Measurements from ENCODE around the gene SP110.
"Not testable (repeated sequence)": the region's sequence is repeated elsewhere in the genome, so short reads cannot be mapped to it uniquely, and the experiment has no call there.

SP110 gene

DNA sequence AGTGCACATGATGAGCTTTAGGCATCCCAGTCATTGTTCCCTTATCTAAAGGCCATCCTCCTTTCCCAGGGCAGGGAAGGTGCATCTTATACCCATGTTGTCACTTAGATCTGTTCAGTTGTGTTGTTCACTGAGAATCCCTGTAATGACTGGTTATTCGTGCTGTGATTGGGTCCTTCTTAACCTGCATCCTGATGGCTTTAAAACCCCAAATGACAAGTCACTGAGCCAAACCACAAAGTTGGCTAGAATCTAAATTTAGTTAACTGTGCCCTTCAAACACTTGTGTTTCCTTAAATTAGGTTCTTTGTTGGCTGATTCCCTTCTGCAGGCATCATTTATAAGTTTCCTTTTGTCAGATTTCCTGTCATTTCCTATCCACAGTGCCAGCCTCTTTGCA is 92.6 kb downstream of the SP110 start:
- no peak for DNase-seq (ENCODE audit: low read depth in 3 of 3)

DNA sequence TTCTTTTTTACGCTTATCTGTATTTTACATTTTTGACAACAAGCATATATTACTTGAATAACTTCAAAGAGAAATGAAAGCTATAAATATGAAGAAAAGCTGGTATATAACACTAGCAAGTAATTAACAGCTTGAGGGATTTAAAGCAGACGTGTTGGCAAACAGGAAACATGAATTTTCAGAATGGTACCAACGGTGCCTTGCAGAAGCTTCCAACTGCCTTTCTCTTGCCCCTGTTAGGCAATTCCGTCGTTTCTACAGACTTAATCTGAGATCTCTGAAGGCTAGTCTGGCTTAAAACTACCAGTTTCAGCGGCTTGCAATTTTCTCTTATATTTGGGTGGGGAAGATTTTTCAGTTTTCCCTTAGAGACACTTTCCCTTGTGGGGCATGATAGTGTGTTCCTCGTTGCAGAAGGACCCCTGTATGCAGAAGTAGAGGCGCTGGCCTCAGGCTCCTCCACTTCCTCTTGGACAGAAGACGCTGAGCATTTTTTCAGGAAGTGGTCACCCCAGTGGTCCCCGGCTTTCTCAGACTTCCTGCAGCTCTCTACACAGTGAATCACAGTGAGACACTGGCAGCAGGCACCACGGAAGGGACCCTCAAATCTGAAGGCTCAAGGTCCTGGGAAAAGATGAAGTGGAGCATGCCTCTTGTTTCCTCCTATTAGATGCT is 94.9 kb downstream of the SP110 start:
- no peak for DNase-seq (ENCODE audit: low read depth in 3 of 3)

DNA sequence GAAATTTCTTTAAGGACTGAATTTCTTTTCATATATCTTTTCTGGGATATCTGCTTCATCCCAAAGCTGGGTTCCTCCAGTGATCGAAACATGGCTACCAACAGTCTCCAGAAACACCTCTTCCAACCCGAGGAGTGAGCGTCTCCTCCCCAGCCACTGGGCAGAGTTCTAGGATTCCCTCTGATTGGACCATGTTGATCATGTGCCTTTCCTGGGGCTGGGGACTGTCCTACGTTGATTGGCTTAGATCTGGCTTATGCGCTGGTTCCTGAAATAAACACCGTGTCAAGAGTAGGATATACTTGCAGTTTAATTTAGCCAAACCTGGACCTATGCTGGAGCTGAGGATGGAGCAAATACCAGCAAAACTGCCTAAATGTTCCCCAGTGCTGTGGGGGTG is 95.5 kb downstream of the SP110 start:
- DNase-seq (ENCODE audit: low read depth in 3 of 3), result no peak

DNA sequence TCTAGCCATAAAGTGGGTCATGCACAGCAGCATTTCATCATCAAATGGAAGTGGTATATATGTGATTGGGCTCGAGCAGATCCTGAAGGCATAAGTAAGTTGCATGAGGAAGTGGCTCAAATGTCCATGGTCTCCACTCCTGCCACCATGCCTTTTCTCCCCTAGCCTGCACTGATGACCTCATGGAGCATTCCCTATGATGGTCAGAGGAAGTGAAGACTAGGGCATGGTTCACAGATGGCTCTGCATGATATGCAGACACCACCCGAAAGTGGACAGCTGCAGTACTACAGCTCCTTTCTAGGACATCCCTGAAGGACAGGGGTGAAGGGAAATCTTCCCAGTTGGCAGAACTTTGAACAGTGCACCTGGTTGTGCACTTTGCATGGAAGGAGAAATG is 99.4 kb downstream of the SP110 start:
- DNase-seq (ENCODE audit: low read depth in 3 of 3), result not testable (repeated sequence)

DNA sequence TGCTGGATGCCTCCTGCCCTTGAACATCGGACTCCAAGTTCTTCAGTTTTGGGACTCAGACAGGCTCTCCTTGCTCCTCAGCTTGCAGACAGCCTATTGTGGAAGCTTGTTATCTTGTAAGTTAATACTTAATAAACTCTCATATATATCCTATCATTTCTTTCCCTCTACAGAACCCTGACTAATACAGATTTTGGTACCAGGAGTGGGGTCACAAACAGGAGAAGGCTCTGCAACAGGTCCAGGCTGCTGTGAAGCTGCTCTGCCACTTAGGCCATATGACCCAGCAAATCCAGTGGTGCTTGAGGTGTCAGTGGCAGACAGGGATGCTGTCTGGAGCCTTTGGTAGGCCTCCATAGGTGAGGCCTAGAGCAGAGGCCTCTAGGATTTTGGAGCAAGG is 100.0 kb downstream of the SP110 start:
- DNase-seq (ENCODE audit: low read depth in 3 of 3), result not testable (repeated sequence)

All from stimulated activated CD4-positive, alpha-beta T cell treated with anti-CD3 and anti-CD28 coated beads, TNF-alpha, amount 100 ng/mL, for 48 hours (primary cell).